Mesothelial cell of epicardium (in vitro differentiated cells): ENCODE data around the gene OR51G2. TPM values are rescaled to one million over a fixed set of nuclear protein-coding genes. Genes with fewer than 3 reads are reported as not detected.

ENCODE experiments used
- DNase-seq, 2 experiments: peaks; one replicate each; pipeline ENCODE4 v3.0.0; 2021; ENCODE audit warnings: low spot score in 2 of 2; ENCODE audit not compliant: unreplicated experiment in 2 of 2
- H3K27ac Mint-ChIP-seq: 2 replicates; pipeline ENCODE4 v1.8.0; 2021; ENCODE audit warnings: mixed read lengths
- H3K27me3 Mint-ChIP-seq: 2 replicates; pipeline ENCODE4 v1.8.0; 2021; ENCODE audit warnings: low read depth, mixed read lengths
- H3K36me3 Mint-ChIP-seq: 2 replicates; pipeline ENCODE4 v1.8.0; 2021; ENCODE audit warnings: mixed read lengths
- H3K4me1 Mint-ChIP-seq: 2 replicates; pipeline ENCODE4 v1.8.0; 2021; ENCODE audit warnings: mixed read lengths
- H3K4me3 Mint-ChIP-seq: 2 replicates; pipeline ENCODE4 v1.8.0; 2021; ENCODE audit warnings: mild to moderate bottlenecking, moderate library complexity, mixed read lengths
- H3K9me3 Mint-ChIP-seq: 2 replicates; pipeline ENCODE4 v1.8.0; 2021; ENCODE audit warnings: mixed read lengths
- CTCF ChIP-seq: fragments of 200-600 bp; sonication (generic); IDR thresholded peaks from one replicate; pipeline ENCODE4 v1.5.0; 2021; ENCODE audit warnings: antibody characterized with exemption; ENCODE audit not compliant: unreplicated experiment
- total RNA-seq: library from RNA; stranded (reverse); gene quantifications from 3 replicates; pipeline ENCODE4 v1.2.1, GENCODE V29; 2021

The OR51G2 gene
- total RNA-seq, 1 donor from 2014 or later: not detected

GRCh38 chr11:4886186-4886585 lies 33.0 kb downstream of the OR51G2 start:
- Mint-ChIP-seq H3K4me1 (no peaks in the 10 kb centered on the region), H3K36me3 (no peaks in the 10 kb centered on the region), H3K9me3 (no peaks in the 10 kb centered on the region), H3K27me3 (peaks cover 3% of the 10 kb centered on the region), H3K27ac (no peak overlapping the region), H3K4me3 (no peak overlapping the region)
- no peak for DNase-seq
- no peak for TF ChIP-seq CTCF

DNA sequence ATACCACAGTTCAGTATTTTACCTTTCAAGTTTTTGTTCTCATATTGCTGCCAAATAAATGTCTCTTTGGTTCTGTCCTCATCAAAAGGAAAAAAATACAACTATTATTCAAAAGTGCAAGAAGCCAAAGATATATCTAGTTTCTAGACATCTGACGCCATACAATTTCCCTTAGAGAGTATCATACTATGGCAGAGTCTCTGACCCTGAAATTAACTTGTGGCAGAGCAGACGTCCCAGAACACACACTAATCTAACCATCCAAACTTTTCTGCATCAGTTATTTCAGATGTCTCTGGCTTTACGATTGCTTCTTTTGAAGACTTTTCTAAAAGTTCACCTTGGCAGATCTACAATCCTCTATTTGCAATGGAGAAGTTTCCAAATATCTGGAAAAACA lies 34.8 kb downstream of the OR51G2 start:
- peaks cover 3% of the 10 kb centered on the region for H3K27me3 Mint-ChIP-seq
- H3K4me3 Mint-ChIP-seq: no peak overlapping the region
- H3K27ac Mint-ChIP-seq: no peak overlapping the region
- no peaks in the 10 kb centered on the region for H3K36me3 Mint-ChIP-seq
- no peak for TF ChIP-seq CTCF
- no peaks in the 10 kb centered on the region for H3K9me3 Mint-ChIP-seq
- H3K4me1 Mint-ChIP-seq: no peaks in the 10 kb centered on the region
- no peak for DNase-seq

DNA sequence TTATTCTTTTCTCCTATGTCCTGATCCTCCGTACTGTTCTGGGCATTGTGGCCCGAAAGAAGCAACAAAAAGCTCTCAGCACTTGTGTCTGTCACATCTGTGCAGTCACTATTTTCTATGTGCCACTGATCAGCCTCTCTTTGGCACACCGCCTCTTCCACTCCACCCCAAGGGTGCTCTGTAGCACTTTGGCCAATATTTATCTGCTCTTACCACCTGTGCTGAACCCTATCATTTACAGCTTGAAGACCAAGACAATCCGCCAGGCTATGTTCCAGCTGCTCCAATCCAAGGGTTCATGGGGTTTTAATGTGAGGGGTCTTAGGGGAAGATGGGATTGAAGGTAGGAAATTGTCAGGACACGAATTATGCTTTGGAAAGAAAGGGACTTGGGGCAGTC lies 36.6 kb downstream of the OR51G2 start:
- TF ChIP-seq CTCF: no peak
- DNase-seq: no peak
- Mint-ChIP-seq H3K4me1 (no peaks in the 10 kb centered on the region), H3K27ac (no peak overlapping the region), H3K27me3 (peaks cover 3% of the 10 kb centered on the region), H3K36me3 (no peaks in the 10 kb centered on the region), H3K4me3 (no peak overlapping the region), H3K9me3 (no peaks in the 10 kb centered on the region)

DNA sequence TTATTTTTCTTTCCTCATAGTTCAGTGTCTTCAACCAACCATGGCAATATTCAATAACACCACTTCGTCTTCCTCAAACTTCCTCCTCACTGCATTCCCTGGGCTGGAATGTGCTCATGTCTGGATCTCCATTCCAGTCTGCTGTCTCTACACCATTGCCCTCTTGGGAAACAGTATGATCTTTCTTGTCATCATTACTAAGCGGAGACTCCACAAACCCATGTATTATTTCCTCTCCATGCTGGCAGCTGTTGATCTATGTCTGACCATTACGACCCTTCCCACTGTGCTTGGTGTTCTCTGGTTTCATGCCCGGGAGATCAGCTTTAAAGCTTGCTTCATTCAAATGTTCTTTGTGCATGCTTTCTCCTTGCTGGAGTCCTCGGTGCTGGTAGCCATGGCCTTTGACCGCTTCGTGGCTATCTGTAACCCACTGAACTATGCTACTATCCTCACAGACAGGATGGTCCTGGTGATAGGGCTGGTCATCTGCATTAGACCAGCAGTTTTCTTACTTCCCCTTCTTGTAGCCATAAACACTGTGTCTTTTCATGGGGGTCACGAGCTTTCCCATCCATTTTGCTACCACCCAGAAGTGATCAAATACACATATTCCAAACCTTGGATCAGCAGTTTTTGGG lies 37.2 kb downstream of the OR51G2 start, which contains the start of gene OR51T1:
Gene OR51T1 (plus strand): TSS at position 41 of the 641 bp plus-strand sequence. CDS start 0 bp downstream, at position 41.
- no peaks in the 10 kb centered on the region for H3K36me3 Mint-ChIP-seq
- peaks cover 3% of the 10 kb centered on the region for H3K27me3 Mint-ChIP-seq
- DNase-seq: no peak
- no peaks in the 10 kb centered on the region for H3K4me1 Mint-ChIP-seq
- H3K9me3 Mint-ChIP-seq: no peaks in the 10 kb centered on the region
- no peak within 1 kb of the TSS for H3K4me3 Mint-ChIP-seq
- H3K27ac Mint-ChIP-seq: no peak within 1 kb of the TSS
- TF ChIP-seq CTCF: no peak

DNA sequence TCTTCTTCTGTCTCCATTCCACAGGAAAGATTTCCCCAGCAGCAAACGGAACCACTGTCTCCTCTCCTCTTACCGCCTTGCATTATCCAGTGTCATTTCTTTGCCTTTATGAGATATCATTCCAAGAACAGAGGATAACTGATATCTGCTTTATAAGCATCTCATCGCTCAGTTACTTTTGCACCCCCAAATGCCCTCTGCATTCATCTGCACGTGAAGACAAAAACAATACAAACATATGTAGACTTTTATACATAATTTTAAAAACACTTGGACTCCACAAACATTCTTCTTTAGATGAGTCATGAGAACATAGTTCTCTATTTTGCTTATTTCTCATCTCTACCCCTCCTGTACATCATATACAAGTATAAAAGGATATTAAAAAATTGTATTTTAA lies 38.0 kb downstream of the OR51G2 start:
- no peak for TF ChIP-seq CTCF
- no peaks in the 10 kb centered on the region for H3K36me3 Mint-ChIP-seq
- H3K4me1 Mint-ChIP-seq: no peaks in the 10 kb centered on the region
- H3K4me3 Mint-ChIP-seq: no peak overlapping the region
- H3K27me3 Mint-ChIP-seq: peaks cover 3% of the 10 kb centered on the region
- DNase-seq: no peak
- H3K9me3 Mint-ChIP-seq: no peaks in the 10 kb centered on the region
- H3K27ac Mint-ChIP-seq: no peak overlapping the region
